Putamen (tissue), 1 donor: Measurements from ENCODE around the gene KRT83.
"Not testable (repeated sequence)": the region's sequence is repeated elsewhere in the genome, so short reads cannot be mapped to it uniquely, and the experiment has no call there.

Experiments used
- DNase-seq: peaks from one replicate; pipeline ENCODE4 v3.0.0-alpha.2; 2016; ENCODE audit warnings: low spot score

KRT83 gene

DNA sequence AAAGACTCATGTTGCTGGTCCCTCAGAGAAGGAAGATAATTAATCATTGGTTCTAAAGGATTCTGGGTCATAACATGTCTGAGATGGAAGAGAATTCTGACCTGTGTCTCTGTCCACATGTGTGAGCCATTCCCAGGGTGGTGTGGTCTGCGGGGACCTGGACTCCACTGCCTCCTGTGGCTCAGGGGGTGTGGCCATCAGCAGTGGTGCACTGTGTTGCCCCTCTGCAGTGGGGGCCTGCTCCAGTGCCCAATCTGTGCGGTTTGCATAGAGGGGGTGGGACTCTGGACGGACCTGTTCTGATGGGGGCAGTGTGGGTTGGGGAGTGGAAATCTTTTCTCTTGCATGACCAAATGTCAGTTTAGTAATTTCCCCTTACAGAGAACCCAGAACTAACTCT is 32.6 kb upstream of the KRT83 start:
- no peak for DNase-seq

DNA sequence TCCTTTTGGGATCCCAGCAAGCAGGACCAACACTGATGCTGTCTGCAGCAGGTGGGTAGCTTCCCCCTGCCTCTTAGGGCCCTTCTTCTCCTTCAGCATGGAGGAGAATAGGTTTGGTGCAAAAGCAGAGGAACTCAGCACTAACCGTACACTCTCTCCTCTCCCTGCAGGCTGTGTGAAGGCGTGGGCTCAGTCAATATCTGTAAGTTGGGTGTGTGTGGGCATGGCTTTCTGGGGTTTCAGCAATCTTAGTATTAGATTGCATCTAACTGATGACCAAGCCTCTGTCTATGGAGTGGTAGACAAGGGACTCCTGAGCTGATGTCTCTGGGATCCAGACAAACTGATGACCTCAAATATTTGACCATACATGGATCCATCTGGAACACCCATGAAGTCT is 31.8 kb upstream of the KRT83 start:
- no peak for DNase-seq

DNA sequence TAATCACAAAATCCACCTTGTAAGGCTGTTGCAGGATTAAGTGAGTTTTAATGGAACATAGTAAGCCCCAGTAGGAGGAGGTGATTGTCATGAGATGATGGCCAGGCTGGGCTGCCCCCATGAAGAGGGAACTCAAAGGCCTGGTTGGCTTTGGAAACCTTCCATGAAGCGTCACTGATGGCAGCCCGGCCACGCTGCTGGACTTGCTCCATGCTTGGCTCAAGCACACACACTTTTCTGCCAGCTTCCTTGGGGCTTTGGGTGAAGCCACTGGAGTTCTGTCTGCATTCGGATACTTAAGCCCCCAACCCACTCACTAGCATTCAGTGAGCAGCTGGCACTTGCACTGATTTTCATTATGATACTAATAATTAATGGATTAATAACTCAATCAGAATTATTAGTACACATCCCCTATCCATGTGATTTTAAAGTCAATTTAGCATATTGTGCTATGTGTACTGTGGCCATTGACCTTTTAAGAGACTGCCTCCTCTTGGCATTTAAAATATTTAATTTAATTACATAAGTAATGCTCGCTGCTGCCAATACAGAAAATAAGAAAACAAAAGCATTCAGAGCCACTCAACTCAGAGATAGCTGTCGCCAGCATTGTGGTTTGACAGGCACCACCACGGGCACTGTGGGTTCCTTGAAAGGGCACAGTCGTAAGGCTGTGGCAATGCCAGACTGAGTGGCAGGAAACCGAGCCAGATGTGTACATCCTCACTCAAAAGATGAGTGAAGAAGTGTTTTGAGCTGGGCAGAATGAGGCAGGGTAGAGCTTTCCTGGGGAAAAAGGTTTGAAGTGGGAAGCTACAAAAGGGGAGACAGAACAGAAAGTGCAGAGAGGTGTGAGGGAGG is 30.2 kb upstream of the KRT83 start:
- peak; percentile 52 for DNase-seq

DNA sequence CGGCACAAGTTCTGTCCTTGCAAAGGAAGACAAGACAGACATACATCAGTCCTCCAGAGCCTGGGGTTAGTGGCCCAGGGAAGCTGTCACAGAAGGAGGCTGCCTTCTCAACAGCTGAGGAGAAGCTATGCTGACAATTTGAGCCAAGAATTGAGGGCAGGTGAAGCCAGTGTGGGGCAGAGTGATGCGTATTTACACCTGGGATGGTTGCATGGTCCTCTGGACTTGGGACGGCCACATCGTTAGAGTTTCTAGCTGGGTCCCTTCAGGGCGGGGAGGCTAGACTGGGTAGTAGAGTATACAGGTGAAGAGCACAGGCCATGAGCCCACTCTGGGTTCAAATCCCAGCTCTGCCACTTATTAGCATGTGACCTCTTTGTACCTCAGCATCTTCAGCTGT is 29.6 kb upstream of the KRT83 start:
- DNase-seq, result no peak

DNA sequence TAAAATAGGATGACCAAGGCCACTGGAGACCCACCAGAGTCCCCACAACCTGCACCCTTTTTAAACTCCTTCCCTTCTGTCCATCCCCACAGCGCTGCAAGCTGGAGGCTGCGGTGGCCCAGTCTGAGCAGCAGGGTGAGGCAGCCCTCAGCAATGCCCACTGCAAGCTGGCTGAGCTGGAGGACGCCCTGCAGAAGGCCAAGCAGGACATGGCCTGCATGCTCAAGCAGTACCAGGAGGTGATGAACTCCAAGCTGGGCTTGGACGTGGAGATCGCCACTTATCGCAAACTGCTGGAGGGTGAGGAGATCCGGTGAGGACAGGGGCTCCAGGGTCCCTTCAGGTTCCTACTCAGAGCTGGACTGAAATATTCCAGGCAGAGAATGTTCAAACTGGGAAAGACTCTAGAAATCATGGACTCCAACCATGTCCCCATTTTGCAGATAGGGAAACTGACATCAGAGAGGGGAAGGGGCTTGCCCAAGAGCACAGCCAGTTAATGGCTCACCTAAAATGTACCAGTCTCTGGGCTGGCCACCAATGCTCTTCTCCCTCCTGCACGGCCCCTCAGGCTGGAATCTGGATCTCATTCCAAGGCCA is 28.9 kb upstream of the KRT83 start:
- no peak for DNase-seq

DNA sequence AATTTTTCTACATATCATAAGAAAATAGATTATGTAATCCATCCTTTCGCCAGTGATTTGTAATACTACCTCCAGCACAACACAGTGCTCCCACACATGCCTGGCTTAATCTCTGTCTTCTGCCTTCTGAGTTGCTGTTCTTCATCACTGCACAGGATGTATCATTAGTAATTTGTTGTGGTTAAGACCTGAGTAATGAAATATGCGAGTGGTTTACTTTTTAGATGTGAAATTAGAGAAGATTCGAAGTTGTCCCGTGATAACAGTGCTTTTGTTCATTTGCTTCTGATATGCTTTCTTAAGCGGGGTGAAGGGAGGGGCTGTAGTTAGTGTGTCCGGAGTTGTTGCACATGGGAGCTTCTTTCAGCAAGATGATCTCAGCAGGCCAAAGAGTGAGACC is 28.0 kb upstream of the KRT83 start:
- DNase-seq, result no peak

DNA sequence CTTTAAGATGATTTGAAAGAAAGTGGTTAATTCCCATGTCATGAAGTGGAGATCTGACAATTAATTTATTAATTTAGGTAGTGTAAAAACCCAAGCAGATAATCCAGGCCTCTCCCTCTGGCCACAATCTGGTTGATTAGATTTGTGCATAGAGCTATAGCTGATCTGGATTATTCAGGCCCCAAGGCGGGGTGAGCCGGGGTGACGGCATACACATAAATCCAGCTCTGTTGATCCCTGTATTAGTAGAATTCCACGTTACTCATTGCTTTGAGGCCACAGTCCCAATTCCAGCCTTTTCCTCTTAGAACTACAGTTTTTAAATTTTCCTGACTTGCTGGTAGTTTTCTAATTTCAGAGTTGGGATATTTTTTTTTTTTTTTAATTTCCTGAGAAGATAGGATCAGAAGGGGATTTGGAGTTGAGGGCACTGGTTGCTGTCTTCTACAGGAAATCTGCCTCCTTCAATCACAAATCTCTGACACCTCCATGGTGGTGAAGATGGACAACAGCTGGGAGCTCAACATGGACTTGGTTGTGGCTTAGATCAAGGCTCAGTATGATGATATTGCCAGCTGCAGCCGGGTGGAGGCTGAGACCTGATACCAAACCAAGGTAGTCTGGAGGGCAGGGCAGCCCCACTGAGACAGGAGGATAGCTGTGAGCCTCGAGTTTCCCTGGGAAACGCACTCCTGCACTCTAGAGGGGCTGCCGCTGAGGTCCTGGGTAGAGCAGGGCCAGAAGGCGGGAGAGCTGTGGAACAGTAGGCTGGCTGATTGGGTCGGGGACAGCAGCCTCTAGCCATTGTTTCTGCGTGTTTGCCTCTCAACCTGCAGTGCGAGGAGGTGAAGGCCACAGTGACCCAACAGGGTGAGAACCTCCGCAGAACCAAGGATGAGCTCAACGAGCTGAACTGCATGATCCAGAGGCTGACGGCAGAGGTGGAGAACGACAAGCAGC is 26.6 kb upstream of the KRT83 start:
- DNase-seq, result no peak

DNA sequence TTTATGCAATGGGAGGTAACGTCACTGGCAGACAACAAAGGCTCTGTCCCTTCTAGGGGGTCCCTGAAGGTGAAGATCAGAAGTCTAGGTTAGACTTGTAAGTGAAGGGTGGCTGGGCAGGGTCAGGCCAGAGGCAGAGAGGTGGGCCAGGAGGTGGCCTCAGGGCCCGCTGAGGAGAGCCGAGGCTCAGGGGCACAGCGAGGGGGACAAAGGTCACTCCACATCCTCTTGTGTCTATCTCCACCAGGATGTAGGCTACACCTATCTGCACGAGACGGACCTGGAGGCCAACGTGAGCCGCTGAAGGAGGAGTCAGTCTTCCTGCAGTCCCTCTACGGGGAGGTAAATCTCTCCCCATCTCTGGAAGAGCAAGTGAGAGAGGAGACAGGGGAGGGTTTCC is 25.8 kb upstream of the KRT83 start:
- no peak for DNase-seq

DNA sequence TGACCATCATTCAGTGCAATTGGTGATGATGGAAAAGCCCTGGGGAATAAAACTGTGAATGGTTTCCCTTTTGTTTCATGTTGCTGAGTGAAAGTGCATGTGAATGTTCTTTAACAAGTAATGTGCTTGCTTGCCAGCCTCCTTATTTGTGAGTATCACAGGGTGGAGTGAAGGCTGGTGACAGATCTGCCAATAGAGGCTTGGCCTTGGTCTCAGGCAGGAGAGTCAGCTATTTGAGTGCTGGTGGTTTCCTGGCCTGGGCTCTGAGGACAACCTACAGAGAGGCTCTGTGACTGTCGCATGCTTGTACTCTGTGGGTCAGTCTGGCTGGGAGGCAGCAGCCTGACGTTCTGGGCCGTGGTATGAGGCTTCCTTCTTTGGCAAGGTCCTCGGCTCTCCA is 25.4 kb upstream of the KRT83 start:
- DNase-seq, result peak; percentile 36

DNA sequence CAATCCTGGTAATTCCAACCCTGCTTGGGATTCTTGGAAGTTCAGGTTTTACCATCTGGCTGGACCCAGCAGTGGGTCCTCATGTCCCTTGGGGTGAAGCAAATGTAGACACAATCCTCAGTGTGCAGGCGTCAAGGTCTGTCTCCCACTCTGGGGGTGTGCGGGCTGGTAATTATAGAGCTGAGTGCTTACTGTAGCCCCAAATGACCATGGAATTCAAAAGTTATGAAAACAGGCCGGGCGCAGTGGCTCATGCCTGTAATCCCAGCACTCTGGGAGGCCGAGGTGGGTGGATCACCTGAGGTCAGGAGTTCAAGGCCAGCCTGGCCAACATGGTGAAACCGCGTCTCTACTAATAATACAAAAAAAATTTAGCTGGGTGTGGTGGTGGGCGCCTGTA is 23.8 kb upstream of the KRT83 start:
- DNase-seq, result not testable (repeated sequence)

DNA sequence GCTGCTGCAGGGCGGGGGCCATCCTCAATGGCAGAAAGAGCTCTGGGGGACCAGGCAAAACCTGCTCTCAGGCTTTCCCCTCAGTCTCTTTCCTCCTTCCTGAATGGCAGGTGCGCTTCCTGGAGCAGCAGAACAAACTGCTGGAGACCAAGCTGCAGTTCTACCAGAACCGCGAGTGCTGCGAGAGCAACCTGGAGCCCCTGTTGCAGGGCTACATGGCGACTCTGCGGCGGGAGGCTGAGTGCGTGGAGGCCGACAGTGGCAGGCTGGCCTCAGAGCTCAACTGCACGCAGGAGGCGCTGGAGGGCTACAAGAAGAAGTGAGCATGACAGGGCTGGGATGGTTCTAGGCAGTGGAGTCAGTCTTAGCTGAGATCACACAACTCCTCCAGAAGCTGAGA is 22.9 kb upstream of the KRT83 start:
- no peak for DNase-seq

DNA sequence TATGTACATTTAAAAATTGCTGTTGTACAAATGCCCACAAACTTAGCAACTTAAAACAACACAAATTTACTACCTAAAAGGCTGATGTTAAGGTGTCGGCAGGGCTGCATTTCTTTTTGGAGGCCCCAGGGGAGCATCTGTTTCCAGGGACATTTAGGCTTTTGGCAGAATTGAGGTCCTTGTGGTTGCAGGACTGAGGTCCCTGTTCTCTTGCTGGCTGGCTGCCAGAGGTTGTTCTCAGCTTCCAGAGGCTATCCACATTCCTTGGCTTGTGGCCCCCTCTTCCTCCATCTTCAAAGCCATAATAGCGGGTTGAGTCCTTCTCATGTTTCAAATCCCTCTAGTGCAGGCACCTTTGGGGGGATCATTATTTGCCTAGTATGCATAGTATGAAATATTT is 22.4 kb upstream of the KRT83 start:
- DNase-seq, result no peak

DNA sequence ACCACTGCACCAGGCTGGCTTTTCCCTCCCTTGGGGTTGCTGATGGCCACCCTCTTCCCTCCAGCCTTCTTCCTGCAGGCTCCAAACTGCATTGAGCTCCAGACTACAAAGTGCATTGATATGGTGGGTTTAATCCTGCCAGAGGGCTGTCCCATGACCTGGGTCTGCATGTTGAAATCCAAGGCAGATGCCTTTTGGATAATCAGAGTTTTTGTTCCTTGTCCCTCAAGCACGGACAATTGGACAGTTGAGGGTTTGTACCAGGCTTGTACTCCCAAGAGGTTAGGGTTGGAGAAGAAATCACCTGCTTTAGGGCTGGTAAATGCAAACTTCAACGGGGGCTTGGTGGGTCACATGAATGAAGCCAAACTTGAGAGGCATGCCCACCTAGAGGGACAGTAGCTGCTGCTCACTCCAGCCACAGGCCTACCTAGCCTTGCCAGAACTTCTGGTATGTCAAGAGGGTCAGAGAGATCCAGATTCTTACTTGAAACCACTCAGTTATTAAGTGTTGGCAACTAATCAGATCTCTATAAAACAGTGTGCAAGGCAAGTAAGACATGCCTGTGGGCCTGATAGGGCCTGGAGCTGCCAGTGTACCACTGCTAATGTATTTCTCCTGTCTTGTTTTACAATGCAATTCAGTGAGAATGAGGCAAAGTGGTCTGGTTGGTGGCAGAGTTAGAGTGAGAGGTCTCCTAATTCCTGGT is 21.7 kb upstream of the KRT83 start:
- no peak for DNase-seq

DNA sequence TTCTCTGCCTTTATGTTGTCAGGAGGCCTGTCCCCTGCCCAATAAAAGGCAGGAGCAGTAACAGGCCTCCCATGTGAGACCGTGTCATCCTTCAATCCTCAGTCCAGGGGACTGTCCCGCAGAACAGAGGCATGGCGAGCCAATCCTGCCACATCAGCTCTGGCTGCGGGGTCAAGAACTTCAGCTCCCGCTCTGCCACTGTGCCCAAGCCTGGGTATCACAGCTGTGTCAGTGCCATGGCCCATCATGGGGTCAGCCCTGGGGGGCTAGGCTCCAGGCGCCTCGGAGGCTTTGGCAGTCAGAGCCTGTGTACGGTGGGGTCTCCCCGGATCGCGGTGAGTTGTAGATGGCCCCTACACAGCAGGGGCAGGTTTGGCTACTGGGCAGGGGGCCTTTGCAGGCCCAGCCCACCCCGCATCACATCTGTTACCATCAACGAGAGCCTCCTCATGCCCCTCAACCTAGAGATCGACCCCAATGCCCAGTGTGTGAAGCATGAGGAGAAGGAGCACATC is 19.9 kb upstream of the KRT83 start:
- DNase-seq, result no peak

DNA sequence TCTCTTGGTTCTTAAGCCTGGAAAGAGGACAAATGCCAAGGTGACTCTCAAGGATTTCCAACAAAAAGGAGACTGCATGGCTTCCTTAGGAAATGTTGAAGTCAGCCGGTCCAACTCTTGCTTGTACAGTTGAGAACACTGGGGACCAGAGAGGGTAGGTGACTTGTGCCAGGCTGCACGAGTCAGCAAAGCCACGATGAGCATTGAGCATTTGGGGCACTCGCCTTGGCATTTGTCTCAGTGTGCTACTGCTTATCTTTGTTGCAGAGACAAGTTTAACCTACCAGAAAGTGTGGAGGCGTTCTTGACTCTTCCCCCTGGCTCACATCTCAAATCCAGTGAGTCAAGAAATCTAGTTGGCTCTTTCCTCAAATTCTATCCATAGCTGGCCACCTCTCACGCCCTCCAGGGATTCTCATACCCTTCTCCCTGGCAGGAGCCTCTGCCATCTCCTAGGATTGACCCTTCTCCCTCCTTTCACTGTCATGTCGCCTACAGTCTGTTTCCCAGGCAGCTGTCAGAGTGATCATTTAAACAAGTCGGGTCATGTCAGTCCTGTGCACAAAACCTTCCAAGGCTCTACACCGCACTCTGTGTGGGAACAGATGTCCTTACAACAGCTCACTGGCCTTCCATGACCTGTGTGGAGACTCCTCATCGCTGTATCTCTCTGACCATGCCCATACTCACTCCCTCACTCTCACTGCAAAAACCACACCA is 17.2 kb upstream of the KRT83 start:
- DNase-seq, result no peak

DNA sequence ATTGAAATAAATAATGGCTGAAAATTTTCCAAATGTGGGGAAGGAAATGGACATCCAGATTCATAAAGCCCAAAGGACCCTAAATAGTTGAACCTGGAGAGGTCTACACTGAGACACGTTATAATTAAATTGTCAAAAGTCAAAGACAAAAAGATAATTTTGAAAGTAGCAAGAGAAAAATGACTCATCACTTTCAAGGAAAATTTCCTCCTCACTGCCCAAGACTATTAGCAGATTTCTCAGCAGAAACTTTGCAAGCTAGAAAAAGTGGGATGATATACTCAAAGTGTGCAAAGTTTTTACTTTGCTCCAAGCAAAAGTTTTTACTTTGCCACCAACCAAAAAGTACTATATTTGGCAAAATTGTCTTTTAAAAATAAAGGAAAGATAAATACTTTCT is 15.9 kb upstream of the KRT83 start:
- DNase-seq, result no peak

DNA sequence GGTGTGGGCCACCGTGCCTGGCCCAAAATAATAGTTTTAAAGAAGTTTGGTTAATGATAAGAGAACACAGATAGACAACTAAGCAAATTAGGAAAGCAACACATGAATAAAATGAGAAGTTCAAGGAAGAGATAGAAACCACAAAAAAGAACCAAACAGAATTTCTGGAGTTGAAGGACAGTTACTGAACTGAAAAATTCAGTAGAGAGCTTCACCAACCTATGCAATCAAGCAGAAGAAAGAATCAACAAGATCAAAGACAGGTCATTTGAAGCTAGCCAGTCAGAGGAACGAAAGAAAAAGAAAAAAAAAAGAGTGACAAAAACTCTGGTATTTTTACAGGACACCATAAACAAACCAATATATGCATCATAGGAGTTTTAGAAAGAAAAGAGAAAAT is 15.4 kb upstream of the KRT83 start:
- DNase-seq, result no peak

DNA sequence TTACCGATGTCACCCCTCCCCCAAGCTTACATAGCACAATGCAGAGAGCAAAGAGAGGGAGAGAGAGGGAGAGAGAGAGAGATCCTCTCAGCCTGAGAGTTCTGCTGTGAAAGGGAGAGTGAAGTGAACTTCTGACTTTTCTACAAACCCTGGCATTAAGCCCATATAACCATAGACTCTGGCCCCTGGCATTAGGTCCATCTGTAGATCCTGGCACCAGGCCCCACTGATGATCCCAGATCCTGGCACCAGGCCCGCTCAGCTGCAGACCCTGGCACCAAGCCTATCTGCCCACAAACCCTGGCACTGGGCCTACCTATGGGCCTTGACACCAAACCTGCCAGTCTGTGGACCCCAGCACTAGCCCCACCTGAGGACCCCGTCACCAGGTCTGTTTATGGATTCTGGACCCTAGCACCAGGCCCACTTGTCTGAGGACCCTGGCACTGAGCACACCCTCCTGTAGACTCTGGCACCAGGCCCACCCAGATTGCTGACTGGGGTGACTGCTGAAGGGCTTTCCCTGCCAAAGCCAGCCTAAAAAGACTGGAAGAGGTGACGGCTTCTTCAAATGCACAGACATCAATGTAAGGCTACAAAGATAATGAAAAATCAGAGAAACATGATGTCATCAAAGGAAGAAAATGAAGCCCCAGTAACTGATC is 14.5 kb upstream of the KRT83 start:
- no peak for DNase-seq

DNA sequence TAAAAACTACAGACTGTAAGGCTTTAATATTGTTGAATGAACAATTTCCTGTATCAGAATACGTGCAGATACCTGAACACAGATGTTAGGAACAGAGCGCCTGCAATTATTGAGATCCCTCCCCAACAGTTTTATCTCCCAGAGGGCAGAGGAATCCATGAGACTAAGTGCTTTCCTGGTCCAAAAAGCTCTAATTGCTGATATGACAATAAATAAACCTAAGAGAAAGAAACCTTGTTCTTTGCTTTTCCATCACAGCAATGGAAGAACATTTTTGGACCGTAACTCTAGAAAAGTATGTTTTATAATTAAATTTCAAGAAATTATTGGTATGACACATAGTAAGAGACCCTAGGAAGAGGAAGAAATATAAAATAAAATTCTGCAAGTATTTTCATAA is 13.0 kb upstream of the KRT83 start:
- no peak for DNase-seq

DNA sequence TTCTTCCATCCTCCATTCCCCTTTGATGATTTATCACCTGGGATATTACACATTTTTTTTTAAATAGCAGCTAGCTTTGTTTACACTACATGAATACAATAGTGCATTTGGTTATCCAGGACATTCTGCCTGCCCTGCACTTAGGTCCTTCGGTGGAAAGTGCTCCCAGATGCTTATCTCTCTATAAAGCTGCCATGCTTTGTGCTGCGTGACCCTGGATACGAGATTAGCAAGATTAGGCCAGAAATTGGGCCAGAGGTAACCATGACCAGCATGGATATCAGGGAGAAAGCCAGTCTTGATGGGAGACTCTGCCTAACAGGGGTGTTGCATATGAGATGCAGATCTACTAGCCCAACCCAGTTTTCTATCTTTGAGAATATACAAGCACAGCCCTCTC is 12.1 kb upstream of the KRT83 start:
- no peak for DNase-seq

DNA sequence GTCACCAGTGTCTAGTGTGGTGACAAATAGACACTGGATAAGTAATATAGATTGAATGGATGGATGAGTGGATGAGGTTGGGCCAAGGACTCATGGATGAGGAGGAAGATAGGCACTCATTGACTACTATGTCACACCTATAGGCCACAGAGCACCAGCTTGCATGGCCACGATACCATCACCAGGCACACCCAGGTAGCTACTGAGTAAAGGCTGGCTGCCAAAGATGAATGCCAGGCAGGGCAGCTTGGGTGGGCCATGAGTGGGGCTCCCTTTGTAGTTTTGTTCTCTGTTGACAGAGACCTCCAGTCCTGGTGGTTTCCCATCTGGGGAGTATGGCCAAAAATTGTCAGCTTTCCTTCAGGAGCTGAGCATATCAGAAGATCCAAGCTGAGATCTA is 11.2 kb upstream of the KRT83 start:
- DNase-seq, result no peak
